Measurements from ENCODE around the gene TMEM164.

TMEM164 gene

DNA sequence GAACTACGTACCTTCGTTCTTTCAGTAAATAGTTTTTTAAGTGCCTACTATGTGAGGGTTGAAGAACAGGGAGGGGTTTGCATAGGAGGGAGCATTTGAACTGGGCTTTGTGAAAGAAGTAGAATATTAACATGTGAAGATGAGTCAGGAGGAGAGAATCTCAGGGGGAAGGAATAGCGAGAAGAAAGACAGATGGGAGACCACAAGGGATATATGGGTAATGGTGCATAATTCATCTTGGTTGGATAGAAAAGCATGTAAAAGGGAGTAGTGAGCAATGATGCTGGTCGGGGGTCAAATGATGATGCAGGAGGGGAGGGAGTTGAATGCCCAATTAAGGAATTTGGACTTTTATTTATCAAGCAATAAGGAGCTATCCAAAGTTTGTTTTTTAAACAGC, 52.7 kb downstream of the TMEM164 start:
- Histone ChIP-seq H3K27me3 (ENCODE audit: insufficient read depth, poor library complexity, severe bottlenecking) (no peaks in the 10 kb centered on the region), H3K4me3 (replicated peaks; ENCODE audit: insufficient read depth, low read length) (no peak overlapping the region), H3K27ac (replicated peaks) (no peak overlapping the region)
- no peak for DNase-seq (ENCODE audit: low read depth in 1 of 2, low spot score in 1 of 2)
- TF ChIP-seq, protein P1, sequence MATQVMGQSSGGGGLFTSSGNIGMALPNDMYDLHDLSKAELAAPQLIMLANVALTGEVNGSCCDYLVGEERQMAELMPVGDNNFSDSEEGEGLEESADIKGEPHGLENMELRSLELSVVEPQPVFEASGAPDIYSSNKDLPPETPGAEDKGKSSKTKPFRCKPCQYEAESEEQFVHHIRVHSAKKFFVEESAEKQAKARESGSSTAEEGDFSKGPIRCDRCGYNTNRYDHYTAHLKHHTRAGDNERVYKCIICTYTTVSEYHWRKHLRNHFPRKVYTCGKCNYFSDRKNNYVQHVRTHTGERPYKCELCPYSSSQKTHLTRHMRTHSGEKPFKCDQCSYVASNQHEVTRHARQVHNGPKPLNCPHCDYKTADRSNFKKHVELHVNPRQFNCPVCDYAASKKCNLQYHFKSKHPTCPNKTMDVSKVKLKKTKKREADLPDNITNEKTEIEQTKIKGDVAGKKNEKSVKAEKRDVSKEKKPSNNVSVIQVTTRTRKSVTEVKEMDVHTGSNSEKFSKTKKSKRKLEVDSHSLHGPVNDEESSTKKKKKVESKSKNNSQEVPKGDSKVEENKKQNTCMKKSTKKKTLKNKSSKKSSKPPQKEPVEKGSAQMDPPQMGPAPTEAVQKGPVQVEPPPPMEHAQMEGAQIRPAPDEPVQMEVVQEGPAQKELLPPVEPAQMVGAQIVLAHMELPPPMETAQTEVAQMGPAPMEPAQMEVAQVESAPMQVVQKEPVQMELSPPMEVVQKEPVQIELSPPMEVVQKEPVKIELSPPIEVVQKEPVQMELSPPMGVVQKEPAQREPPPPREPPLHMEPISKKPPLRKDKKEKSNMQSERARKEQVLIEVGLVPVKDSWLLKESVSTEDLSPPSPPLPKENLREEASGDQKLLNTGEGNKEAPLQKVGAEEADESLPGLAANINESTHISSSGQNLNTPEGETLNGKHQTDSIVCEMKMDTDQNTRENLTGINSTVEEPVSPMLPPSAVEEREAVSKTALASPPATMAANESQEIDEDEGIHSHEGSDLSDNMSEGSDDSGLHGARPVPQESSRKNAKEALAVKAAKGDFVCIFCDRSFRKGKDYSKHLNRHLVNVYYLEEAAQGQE (IDR thresholded peaks at IDR 0.05; ENCODE audit: insufficient replicate concordance, low read depth) = no peak
- TF ChIP-seq SPI1 (IDR thresholded peaks at IDR 0.05; ENCODE audit: borderline replicate concordance, low read depth) = no peak
- TF ChIP-seq GABPA (IDR thresholded peaks at IDR 0.05; ENCODE audit: low read depth) = no peak
- no peak for TF ChIP-seq POLR2AphosphoS5 (IDR thresholded peaks at IDR 0.05; ENCODE audit: low read depth)
- TF ChIP-seq CTCF (IDR thresholded peaks at IDR 0.05; ENCODE audit: insufficient read depth, low read length) = no peak

DNA sequence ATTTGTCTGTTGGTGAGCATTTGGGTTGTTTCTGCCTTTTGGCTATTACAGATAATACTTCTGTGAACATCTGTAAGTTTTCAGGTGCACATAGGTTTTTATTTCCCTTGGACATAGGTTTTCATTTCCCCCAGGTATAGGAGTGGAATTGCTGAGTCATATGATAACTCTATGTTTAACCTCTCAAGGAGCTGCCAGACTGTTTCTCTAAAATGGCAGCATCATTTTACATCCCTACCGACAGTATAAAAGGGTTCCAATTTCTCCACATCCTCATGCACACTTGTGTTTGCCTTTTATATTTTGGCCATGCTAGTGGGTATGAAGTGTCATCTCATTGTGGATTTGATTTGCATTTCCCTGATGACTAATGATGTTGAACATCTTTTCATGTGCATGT, 53.5 kb downstream of the TMEM164 start:
- Histone ChIP-seq H3K27me3 (ENCODE audit: insufficient read depth, poor library complexity, severe bottlenecking) (no peaks in the 10 kb centered on the region), H3K27ac (replicated peaks) (no peak overlapping the region), H3K4me3 (replicated peaks; ENCODE audit: insufficient read depth, low read length) (no peak overlapping the region)
- TF ChIP-seq GABPA (IDR thresholded peaks at IDR 0.05; ENCODE audit: low read depth) = no peak
- no peak for TF ChIP-seq POLR2AphosphoS5 (IDR thresholded peaks at IDR 0.05; ENCODE audit: low read depth)
- no peak for TF ChIP-seq CTCF (IDR thresholded peaks at IDR 0.05; ENCODE audit: insufficient read depth, low read length)
- TF ChIP-seq, protein P1 (IDR thresholded peaks at IDR 0.05; ENCODE audit: insufficient replicate concordance, low read depth) = no peak
- DNase-seq (ENCODE audit: low read depth in 1 of 2, low spot score in 1 of 2) = no peak

- Histone ChIP-seq H3K27ac (replicated peaks) (no peak overlapping the region), H3K27me3 (ENCODE audit: insufficient read depth, poor library complexity, severe bottlenecking) (no peaks in the 10 kb centered on the region), H3K4me3 (replicated peaks; ENCODE audit: insufficient read depth, low read length) (no peak overlapping the region)
- TF ChIP-seq, protein P1 (IDR thresholded peaks at IDR 0.05; ENCODE audit: insufficient replicate concordance, low read depth) = no peak
- no peak for TF ChIP-seq POLR2AphosphoS5 (IDR thresholded peaks at IDR 0.05; ENCODE audit: low read depth)
- TF ChIP-seq CTCF (IDR thresholded peaks at IDR 0.05; ENCODE audit: insufficient read depth, low read length) = no peak
- TF ChIP-seq GABPA (IDR thresholded peaks at IDR 0.05; ENCODE audit: low read depth) = no peak
- no peak for TF ChIP-seq SPI1 (IDR thresholded peaks at IDR 0.05; ENCODE audit: borderline replicate concordance, low read depth)
- no peak for DNase-seq (ENCODE audit: low read depth in 1 of 2, low spot score in 1 of 2)
These were observed 56.5 kb downstream of the TMEM164 start for GRCh38 chrX:110059410-110059809.
